ENCODE results near the gene CFAP77.

Gene CFAP77

DNA sequence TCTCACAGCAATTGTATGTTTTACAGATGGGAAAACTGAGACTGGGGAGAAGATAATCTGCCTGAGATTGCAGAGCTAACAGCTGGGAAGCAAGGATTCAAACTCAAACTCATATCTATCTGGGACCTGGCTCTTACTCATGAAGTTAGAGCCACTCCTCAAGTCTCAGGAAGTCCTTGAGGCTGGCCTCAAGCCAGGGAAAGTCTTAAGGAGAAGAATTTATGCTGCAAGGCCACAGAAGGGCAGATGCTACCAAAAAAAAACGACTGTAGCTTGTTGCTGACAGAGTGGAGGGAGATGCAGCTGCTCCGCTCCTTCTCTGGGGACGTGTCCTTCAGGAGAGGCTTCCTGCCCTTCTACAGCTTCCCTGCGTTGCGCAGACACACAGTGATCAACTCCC lies 212.1 kb downstream of the CFAP77 start:
- TF ChIP-seq GABPA (IDR thresholded peaks at IDR 0.05; ENCODE audit: low read depth) (no peak), POLR2AphosphoS5 (IDR thresholded peaks at IDR 0.05; ENCODE audit: low read depth) (no peak), SPI1 (IDR thresholded peaks at IDR 0.05; ENCODE audit: borderline replicate concordance, low read depth) (no peak)
- TF ChIP-seq, protein P1, sequence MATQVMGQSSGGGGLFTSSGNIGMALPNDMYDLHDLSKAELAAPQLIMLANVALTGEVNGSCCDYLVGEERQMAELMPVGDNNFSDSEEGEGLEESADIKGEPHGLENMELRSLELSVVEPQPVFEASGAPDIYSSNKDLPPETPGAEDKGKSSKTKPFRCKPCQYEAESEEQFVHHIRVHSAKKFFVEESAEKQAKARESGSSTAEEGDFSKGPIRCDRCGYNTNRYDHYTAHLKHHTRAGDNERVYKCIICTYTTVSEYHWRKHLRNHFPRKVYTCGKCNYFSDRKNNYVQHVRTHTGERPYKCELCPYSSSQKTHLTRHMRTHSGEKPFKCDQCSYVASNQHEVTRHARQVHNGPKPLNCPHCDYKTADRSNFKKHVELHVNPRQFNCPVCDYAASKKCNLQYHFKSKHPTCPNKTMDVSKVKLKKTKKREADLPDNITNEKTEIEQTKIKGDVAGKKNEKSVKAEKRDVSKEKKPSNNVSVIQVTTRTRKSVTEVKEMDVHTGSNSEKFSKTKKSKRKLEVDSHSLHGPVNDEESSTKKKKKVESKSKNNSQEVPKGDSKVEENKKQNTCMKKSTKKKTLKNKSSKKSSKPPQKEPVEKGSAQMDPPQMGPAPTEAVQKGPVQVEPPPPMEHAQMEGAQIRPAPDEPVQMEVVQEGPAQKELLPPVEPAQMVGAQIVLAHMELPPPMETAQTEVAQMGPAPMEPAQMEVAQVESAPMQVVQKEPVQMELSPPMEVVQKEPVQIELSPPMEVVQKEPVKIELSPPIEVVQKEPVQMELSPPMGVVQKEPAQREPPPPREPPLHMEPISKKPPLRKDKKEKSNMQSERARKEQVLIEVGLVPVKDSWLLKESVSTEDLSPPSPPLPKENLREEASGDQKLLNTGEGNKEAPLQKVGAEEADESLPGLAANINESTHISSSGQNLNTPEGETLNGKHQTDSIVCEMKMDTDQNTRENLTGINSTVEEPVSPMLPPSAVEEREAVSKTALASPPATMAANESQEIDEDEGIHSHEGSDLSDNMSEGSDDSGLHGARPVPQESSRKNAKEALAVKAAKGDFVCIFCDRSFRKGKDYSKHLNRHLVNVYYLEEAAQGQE (IDR thresholded peaks at IDR 0.05; ENCODE audit: insufficient replicate concordance, low read depth), result no peak
- TF ChIP-seq, protein P2, sequence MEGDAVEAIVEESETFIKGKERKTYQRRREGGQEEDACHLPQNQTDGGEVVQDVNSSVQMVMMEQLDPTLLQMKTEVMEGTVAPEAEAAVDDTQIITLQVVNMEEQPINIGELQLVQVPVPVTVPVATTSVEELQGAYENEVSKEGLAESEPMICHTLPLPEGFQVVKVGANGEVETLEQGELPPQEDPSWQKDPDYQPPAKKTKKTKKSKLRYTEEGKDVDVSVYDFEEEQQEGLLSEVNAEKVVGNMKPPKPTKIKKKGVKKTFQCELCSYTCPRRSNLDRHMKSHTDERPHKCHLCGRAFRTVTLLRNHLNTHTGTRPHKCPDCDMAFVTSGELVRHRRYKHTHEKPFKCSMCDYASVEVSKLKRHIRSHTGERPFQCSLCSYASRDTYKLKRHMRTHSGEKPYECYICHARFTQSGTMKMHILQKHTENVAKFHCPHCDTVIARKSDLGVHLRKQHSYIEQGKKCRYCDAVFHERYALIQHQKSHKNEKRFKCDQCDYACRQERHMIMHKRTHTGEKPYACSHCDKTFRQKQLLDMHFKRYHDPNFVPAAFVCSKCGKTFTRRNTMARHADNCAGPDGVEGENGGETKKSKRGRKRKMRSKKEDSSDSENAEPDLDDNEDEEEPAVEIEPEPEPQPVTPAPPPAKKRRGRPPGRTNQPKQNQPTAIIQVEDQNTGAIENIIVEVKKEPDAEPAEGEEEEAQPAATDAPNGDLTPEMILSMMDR (IDR thresholded peaks at IDR 0.05; ENCODE audit: insufficient read depth, low read length), result no peak
- no peak for DNase-seq (ENCODE audit: low read depth in 1 of 2, low spot score in 1 of 2)

More for the DNA sequence above, 212.1 kb downstream of the CFAP77 start:
- Histone ChIP-seq H3K27ac (replicated peaks) (no peak overlapping the region), H3K4me3 (replicated peaks; ENCODE audit: insufficient read depth, low read length) (no peak overlapping the region), H3K27me3 (ENCODE audit: insufficient read depth, poor library complexity, severe bottlenecking) (no peaks in the 10 kb centered on the region)
